SK-N-DZ (cell line): ENCODE results near the gene TMEM178A.

Experiments used
- DNase-seq: peaks from one replicate; pipeline ENCODE4 v3.0.0-alpha.2; 2015; ENCODE audit warnings: low spot score

Gene TMEM178A

DNA sequence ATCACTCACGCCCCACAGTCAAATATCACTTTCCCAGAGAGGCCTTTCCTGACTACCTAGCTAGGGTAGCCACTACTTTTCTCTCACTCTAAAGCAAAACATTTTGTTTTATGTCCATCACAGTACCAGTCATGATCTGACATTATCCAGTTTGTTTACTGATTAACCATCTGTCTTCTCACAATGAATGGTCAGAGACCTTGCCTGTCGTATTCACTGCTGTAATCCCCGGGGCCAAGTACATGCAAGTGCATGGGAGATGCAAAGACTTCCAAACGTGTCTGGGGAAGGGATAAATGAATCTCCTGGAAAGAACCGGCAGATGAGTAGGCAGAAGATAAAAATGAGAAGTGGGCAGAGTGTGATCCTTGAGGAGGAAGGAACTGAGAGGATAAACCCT, 73.7 kb downstream of the TMEM178A start:
- DNase-seq = no peak

DNA sequence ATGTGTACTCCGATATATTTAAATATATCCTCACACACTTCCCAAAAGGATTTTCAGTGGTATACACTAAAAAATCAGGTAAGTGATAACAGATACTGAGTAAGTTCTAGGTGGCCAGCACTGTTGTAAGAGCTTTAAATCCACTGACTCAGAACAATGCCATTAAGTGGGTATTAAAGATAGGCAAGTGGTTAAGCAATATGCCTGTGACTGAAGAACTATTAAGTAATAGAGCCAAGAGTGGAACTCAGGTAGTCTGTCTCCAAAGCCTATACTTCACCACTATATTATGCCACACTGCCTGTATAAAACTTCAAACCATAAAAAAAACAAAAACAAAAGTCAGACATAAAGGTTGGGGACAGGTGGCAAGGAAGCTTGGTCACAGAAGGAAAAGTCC, 76.2 kb downstream of the TMEM178A start:
- DNase-seq = no peak

DNA sequence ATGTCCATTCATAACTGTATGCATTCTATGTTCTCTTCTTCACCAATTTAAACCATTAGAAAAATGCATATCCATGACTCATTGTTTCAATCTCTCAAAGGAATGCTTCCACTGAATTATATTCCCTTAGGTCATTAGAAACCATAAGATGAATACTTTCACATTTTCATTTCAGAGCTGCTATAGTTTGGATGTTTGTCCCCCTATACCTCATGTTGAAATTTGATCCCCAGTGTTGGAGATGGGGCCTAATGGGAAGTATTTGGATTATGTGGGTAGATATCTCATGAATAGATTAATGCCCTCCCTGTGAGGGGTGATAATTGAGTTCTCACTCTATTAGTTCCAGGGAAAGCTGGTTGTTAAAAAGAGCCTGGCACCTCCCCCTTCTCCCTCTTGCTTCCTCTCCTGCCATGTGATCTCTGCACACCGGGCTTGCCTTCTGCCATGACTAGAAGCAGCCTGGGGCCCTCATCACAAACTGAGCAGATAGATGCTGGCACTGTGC, 77.6 kb downstream of the TMEM178A start:
- no peak for DNase-seq

DNA sequence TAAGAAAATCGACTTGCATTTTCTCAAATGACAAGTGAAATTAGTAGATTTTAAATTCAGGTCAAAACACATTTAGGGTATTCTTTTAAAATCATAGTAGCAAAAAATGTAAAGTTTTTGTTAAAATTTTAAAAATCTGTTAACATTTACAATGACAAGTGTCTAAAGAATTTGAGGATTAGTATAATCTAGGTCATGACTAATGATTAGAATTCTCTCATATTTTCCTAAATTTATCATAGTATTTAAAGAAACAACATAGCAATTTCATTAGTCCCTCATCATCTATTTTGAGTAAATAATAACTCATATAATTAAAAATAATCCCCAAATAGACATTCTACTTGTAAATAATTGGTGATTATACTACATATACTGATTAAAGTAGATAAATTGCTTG, 89.7 kb downstream of the TMEM178A start:
- no peak for DNase-seq

DNA sequence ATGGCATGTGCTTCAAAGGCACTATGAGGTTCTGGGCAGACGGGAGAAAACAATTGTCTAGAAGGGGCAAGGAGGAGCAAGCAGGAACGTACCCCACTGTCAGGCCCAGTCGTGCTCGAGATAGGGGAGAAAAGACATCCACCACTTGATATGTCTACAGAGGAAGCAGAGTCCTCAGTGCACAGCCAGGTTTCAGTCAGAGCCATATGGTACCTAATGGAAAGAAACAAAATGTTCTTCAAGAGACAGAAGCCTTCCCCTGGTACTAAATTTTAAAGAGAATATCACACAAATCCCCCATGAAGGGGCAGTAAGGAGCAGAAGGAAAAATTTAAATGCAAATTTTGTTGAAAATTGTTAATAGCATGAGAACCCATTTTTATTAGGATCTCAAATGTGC, 91.4 kb downstream of the TMEM178A start:
- no peak for DNase-seq

DNA sequence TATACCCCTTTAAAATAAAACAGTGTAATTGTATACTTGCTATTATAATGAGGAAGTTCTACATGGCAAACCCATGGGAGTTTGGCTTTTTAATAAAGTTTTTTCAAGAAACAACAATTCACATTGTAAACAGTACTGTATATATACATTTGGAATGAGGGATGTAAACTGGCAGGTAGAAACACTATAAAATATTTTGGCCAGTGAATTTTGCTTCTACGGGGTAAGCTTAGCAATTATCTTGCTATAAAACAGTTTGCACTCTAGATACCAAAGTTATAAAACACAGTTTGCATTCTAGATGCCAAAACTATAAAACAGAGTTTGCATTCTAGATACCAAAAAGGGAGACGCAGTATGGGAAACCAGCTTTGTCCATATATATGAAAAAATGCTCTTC, 96.7 kb downstream of the TMEM178A start:
- DNase-seq = no peak
